PFSK-1 (cell line): ENCODE data around the gene TBC1D17.

Experiments
- FOXP2 ChIP-seq: optimal IDR thresholded peaks from 2 replicates; pipeline ENCODE3; 2011; ENCODE audit warnings: borderline replicate concordance, control low read depth, inconsistent platforms; ENCODE audit not compliant: insufficient read depth; ENCODE audit errors: extremely low read length, extremely low read depth
- POLR2AphosphoS5 ChIP-seq: IDR thresholded peaks from 2 replicates; pipeline ENCODE4 v1.6.1; 2012; ENCODE audit warnings: low read depth, mild to moderate bottlenecking, control low read depth, low read length, moderate library complexity
- SIN3A ChIP-seq: IDR thresholded peaks from 2 replicates; pipeline ENCODE4 v1.6.1; 2012; ENCODE audit warnings: mild to moderate bottlenecking, low read length, moderate library complexity, borderline replicate concordance; ENCODE audit not compliant: insufficient read depth
- TAF1 ChIP-seq: IDR thresholded peaks from 2 replicates; pipeline ENCODE4 v1.6.1; 2012; ENCODE audit warnings: low read length, control low read depth, borderline replicate concordance; ENCODE audit not compliant: insufficient read depth
- TF ChIP-seq, protein P1 (sequence below), 2 experiments: IDR thresholded peaks; 2 replicates each; pipeline versions ENCODE4 v1.6.1 to v1.8.0; 2011 to 2012; ENCODE audit warnings: low read depth in 2 of 2, low read length in 2 of 2, control low read depth in 1 of 2, inconsistent platforms in 1 of 2, mild to moderate bottlenecking in 1 of 2, moderate library complexity in 1 of 2; ENCODE audit not compliant: insufficient read depth in 1 of 2

TBC1D17 gene

GRCh38 chr19:49832556-49832955 lies 44.9 kb upstream of the TBC1D17 start:
- TF ChIP-seq FOXP2, result no peak
- TF ChIP-seq, protein P1, sequence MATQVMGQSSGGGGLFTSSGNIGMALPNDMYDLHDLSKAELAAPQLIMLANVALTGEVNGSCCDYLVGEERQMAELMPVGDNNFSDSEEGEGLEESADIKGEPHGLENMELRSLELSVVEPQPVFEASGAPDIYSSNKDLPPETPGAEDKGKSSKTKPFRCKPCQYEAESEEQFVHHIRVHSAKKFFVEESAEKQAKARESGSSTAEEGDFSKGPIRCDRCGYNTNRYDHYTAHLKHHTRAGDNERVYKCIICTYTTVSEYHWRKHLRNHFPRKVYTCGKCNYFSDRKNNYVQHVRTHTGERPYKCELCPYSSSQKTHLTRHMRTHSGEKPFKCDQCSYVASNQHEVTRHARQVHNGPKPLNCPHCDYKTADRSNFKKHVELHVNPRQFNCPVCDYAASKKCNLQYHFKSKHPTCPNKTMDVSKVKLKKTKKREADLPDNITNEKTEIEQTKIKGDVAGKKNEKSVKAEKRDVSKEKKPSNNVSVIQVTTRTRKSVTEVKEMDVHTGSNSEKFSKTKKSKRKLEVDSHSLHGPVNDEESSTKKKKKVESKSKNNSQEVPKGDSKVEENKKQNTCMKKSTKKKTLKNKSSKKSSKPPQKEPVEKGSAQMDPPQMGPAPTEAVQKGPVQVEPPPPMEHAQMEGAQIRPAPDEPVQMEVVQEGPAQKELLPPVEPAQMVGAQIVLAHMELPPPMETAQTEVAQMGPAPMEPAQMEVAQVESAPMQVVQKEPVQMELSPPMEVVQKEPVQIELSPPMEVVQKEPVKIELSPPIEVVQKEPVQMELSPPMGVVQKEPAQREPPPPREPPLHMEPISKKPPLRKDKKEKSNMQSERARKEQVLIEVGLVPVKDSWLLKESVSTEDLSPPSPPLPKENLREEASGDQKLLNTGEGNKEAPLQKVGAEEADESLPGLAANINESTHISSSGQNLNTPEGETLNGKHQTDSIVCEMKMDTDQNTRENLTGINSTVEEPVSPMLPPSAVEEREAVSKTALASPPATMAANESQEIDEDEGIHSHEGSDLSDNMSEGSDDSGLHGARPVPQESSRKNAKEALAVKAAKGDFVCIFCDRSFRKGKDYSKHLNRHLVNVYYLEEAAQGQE (IDR thresholded peaks at IDR 0.05; ENCODE audit: insufficient read depth in 1 of 2, low read depth in 2 of 2, low read length in 2 of 2), result no peak

- no peak for TF ChIP-seq TAF1
- TF ChIP-seq SIN3A, result no peak
- TF ChIP-seq, protein P1 (IDR thresholded peaks at IDR 0.05; ENCODE audit: insufficient read depth in 1 of 2, low read depth in 2 of 2, low read length in 2 of 2), result no peak
- no peak for TF ChIP-seq FOXP2
- no peak for TF ChIP-seq POLR2AphosphoS5
Measured at GRCh38 chr19:49833599-49833998, 43.9 kb upstream of the TBC1D17 start.

DNA sequence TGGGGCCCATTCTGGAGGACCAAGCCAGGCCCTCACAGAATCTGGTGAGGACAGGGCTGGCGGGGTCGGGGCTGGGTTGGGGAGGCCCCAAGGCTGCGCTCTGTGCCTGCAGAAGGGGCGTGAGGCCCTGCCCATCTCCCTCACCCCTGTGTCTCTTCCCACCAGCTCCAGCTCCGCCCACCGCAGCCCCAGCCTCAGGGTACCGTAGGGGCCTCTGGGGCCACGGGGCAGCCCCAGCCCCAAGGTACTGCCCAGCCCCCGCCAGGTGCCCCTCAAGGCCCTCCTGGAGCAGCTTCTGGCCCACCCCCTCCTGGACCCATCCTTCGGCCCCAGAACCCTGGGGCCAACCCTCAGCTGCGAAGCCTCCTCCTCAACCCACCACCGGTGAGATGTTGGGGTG lies 41.9 kb upstream of the TBC1D17 start:
- TF ChIP-seq SIN3A (no peak), FOXP2 (no peak), TAF1 (no peak), POLR2AphosphoS5 (no peak)
- TF ChIP-seq, protein P1 (IDR thresholded peaks at IDR 0.05; ENCODE audit: insufficient read depth in 1 of 2, low read depth in 2 of 2, low read length in 2 of 2), result no peak

- TF ChIP-seq POLR2AphosphoS5 (no peak), SIN3A (no peak), TAF1 (no peak), FOXP2 (no peak)
- TF ChIP-seq, protein P1 (IDR thresholded peaks at IDR 0.05; ENCODE audit: insufficient read depth in 1 of 2, low read depth in 2 of 2, low read length in 2 of 2), result no peak
Measured at GRCh38 chr19:49836176-49837008, 41.1 kb upstream of the TBC1D17 start.

DNA sequence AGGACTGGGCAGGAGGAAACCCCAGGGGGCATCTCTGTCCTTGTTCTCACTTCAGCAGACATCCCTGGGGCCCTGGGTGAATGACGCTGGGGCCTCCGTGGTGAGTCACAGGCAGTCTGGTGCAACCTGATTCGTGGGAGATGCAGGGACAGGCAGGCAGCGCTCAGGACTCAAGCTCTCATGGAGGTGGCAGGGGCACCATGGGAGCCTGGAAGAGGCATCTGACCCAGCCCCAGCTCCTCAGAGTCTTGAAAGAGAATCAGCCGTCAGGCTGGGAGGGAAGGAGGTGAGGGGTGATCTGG lies 40.5 kb upstream of the TBC1D17 start:
- TF ChIP-seq, protein P1 (IDR thresholded peaks at IDR 0.05; ENCODE audit: insufficient read depth in 1 of 2, low read depth in 2 of 2, low read length in 2 of 2), result no peak
- TF ChIP-seq FOXP2 (no peak), TAF1 (no peak), POLR2AphosphoS5 (no peak), SIN3A (no peak)
